GM06990 (cell line): ENCODE measurements around the gene PRTG.

Source experiments
- DNase-seq: peaks from one replicate; pipeline ENCODE4 v3.0.0-alpha.2; 2011; ENCODE audit not compliant: insufficient read length; ENCODE audit errors: extremely low read depth
- H3K27me3 ChIP-seq: replicated peaks from 2 replicates; pipeline ENCODE4 v1.6.0; 2011; ENCODE audit warnings: low read length; ENCODE audit not compliant: control insufficient read depth, insufficient read depth
- H3K36me3 ChIP-seq: 2 replicates; pipeline ENCODE4 v1.5.1; 2011; ENCODE audit warnings: low read length; ENCODE audit not compliant: control insufficient read depth, insufficient read depth
- H3K4me3 ChIP-seq: replicated peaks from 2 replicates; pipeline ENCODE4 v1.5.1; 2011; ENCODE audit warnings: low read depth, mild to moderate bottlenecking, control low read depth, low read length
- CTCF ChIP-seq: IDR thresholded peaks from 2 replicates; pipeline ENCODE4 v1.5.1; 2011; ENCODE audit warnings: low read length, control low read depth, mild to moderate bottlenecking, inconsistent platforms; ENCODE audit not compliant: insufficient read depth, poor library complexity, severe bottlenecking

The PRTG gene

GRCh38 chr15:55782901-55783300, 39.9 kb upstream of the PRTG start:
- H3K27me3 ChIP-seq, result no peaks in the 10 kb centered on the region
- TF ChIP-seq CTCF, result no peak
- DNase-seq, result no peak

GRCh38 chr15:55780292-55780691, 37.3 kb upstream of the PRTG start:
- no peaks in the 10 kb centered on the region for H3K27me3 ChIP-seq
- DNase-seq, result no peak
- H3K36me3 ChIP-seq, result no peaks in the 10 kb centered on the region
- TF ChIP-seq CTCF, result no peak
- no peak overlapping the region for H3K4me3 ChIP-seq

More at GRCh38 chr15:55782901-55783300, 39.9 kb upstream of the PRTG start:
- Histone ChIP-seq H3K4me3 (no peak overlapping the region), H3K36me3 (no peaks in the 10 kb centered on the region)

- H3K27me3 ChIP-seq, result no peaks in the 10 kb centered on the region
- no peak for TF ChIP-seq CTCF
These were observed 36.0 kb upstream of the PRTG start for GRCh38 chr15:55778932-55779331.

GRCh38 chr15:55775316-55775715, 32.4 kb upstream of the PRTG start:
- Histone ChIP-seq H3K4me3 (no peak overlapping the region), H3K27me3 (no peaks in the 10 kb centered on the region), H3K36me3 (no peaks in the 10 kb centered on the region)
- DNase-seq, result no peak
- no peak for TF ChIP-seq CTCF

More at GRCh38 chr15:55778932-55779331, 36.0 kb upstream of the PRTG start:
- DNase-seq, result no peak
- no peaks in the 10 kb centered on the region for H3K36me3 ChIP-seq
- H3K4me3 ChIP-seq, result no peak overlapping the region

- Histone ChIP-seq H3K36me3 (no peaks in the 10 kb centered on the region), H3K27me3 (no peaks in the 10 kb centered on the region), H3K4me3 (no peak overlapping the region)
- no peak for DNase-seq
- TF ChIP-seq CTCF, result peak; percentile 73
These were observed 31.4 kb upstream of the PRTG start for GRCh38 chr15:55774113-55774970.

- Histone ChIP-seq H3K27me3 (no peaks in the 10 kb centered on the region), H3K36me3 (no peaks in the 10 kb centered on the region), H3K4me3 (no peak overlapping the region)
- no peak for DNase-seq
- TF ChIP-seq CTCF, result no peak
These were observed 27.9 kb upstream of the PRTG start for GRCh38 chr15:55770806-55771205.
